Daoy (cell line): ENCODE data around the gene EPB41L1. TPM values are rescaled to one million over a fixed set of nuclear protein-coding genes. Genes with fewer than 3 reads are reported as not detected.
"Not testable (repeated sequence)": the region's sequence is repeated elsewhere in the genome, so short reads cannot be mapped to it uniquely, and the experiment has no call there.

Experiments used
- DNase-seq: peaks from one replicate; pipeline ENCODE4 v3.0.0-alpha.2; 2015; ENCODE audit warnings: low read depth
- total RNA-seq: library from RNA; depleted of rRNA; stranded (reverse); fragments of >200 nt; shearing (Covaris generic); gene quantifications from 2 replicates; pipeline ENCODE4 v1.2.3, GENCODE V29; 2014

EPB41L1 gene
- total RNA-seq, 1 experiment from 2014 or later = 8.5 TPM

DNA sequence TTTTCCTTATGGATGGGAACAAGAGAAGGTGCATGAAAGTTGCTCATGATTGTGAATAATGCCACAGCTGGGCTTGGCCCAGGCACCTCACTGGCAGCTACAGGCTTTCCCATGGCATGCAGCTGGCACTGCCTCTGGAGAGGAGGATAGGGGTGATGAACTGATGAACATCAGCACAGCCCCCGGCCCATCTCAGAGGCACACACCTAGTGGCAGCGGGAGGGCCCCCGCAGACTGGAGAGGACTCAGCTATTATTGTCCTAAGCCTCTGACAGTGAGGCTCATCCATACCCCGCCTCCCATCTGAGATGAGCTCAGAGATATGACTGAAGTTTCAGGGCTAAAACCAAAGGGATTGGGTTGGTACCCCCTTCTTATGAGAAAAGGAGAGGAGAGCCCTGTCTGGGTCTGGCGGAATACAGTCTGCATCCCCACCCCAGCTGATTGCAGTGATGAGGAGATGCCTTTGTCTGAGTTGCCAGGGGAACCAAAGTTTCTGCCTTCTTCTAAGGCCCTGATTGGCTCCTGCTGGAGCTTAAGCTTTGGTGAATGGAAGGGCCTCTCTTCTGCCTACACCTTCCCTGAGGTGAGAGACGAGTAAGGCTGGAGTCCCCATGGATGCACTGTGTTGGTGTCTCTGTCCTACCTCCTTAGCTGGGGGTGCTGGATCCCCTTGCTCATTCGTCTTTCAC is 27.6 kb upstream of the EPB41L1 start:
- DNase-seq = no peak

- DNase-seq = peak; percentile 66
Measured at GRCh38 chr20:36128463-36129159, 25.9 kb upstream of the EPB41L1 start.

DNA sequence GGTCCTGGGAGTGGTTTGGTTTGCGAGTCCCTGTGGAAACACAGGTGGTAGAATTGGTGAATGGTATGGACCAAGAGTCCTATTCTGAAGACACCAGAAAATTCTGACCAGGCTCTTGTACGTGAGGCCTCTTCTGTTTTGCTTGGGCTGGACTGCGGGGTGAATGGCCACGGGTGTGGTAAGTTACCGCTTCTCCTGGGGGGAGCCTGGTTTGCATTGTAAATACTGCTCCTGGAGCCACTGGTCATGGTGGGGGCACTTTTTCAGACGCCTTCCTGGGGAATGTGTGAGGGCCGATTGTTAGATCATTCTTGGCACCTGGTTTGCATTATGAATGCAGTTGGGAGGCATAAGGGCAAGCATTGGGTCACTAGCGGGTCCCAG is 25.4 kb upstream of the EPB41L1 start:
- no peak for DNase-seq

DNA sequence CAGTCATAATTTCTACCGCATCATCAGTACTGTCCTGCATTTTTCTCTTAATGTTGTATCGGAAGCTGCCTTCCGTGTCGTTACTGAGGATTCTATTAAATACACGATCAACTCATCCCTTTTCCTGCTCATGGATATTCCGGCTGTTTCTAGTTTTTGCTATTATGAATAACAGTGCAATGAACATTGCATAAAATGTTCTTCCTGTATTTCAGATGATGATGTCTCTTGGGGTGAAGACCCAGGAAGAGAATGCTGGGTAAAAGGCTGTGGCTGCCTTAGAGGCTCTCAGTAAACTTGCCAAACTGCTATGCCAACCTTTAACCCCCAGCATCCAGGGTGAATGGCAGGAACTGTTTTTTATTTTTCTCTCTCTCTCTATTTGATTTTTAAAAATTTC is 24.1 kb upstream of the EPB41L1 start:
- DNase-seq = no peak

GRCh38 chr20:36132802-36133211 is 21.7 kb upstream of the EPB41L1 start:
- no peak for DNase-seq

- no peak for DNase-seq
Measured at GRCh38 chr20:36133821-36134220, 20.7 kb upstream of the EPB41L1 start.

DNA sequence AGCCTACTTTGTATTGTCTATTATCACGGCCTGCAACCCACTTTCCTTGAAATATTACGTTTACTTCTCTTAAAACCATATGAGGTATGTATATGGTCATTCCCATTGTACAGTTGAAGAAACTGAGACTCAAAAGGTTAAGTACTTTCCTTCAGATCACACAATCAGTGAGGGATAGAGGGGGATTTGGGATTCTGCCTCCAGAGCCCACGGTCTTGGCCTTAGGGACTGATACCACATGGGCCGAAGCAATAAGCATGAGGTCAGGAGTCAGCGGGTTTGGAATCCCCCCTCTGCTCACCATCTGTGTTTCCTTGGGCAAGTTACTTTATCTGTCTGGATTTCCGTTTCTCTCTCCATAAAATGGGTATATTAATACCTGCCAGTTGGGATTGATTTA is 19.4 kb upstream of the EPB41L1 start:
- no peak for DNase-seq

- no peak for DNase-seq
Measured at GRCh38 chr20:36135821-36136220, 18.7 kb upstream of the EPB41L1 start.

- DNase-seq = not testable (repeated sequence)
Measured at GRCh38 chr20:36137313-36137712, 17.2 kb upstream of the EPB41L1 start.

GRCh38 chr20:36141310-36141709 is 13.2 kb upstream of the EPB41L1 start:
- no peak for DNase-seq

DNA sequence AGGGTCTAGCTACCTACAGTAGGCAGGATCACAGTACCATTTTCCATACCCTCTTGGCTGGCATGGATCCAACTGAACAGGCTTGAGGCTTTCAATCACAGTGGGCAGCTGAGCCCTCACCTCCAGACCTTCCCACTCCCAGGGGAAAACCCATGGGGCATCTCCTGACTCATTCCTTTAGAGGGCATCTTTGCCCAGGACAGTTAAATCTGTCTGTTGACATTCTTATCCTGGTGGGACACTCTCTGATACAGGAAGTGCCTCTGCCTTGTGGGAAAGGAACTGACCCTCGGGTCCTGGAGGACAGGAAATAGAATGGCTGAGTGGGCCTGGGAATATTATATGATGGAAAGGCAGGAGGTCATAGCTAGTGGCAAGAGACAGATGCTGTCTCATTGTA is 10.2 kb upstream of the EPB41L1 start:
- DNase-seq = no peak

DNA sequence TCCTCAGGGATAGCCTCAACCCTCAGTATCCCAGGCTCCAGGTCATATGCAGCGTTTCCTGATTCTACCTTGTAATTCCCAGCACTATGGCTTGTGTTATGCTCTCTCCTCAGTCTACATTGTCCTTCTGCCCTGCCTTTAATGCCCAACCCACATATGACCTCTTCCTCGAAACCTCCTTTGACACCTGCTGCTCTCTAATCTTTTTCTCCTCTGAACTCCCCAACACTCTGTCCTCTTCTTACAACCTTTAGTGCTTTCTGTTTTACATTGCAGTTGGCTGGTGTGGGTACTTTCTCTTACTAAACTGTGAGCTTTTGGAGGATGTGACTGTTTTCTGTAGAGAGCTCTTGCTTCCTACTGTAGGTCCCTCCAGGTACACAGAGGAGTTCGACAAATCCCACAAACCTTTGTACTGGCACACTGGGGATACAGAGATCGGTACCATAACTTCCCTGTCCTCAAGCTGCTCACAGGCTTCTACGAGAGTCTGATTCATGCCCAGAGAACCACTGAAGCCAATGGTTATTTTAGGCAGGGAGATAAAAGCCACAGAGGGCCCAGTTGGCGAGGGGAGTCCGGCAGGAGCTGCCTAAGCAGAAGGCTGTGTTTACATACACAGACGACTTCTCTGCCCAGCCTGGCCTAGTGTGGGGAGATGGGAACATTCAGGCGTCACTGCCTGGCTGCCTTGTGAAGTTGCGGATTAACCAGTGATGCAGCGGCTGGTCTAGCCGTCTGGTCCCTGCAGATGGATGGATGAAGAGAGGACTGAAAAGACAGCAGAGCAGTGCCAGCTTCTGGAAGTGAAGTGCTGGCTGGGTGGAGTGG is 8.4 kb upstream of the EPB41L1 start:
- DNase-seq = no peak

DNA sequence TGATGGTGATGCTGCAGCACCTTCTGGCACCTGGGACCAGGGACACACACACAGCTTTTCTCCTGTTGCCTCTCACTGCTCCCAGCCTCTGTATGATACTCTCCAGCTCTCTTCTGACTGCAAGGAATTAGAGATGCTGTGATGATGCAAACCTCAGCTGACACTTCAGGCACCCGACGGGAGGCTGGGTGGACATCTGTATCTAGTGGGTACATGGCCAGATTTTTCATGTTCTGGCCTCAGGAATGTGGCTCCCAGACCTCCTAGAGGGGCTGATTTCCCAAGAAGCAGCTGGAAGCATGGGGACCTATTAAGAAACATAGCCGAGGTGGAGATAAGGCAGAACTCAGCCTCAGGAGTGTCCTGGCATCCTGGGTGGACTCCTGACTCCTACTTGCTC is 6.8 kb upstream of the EPB41L1 start:
- DNase-seq = no peak

DNA sequence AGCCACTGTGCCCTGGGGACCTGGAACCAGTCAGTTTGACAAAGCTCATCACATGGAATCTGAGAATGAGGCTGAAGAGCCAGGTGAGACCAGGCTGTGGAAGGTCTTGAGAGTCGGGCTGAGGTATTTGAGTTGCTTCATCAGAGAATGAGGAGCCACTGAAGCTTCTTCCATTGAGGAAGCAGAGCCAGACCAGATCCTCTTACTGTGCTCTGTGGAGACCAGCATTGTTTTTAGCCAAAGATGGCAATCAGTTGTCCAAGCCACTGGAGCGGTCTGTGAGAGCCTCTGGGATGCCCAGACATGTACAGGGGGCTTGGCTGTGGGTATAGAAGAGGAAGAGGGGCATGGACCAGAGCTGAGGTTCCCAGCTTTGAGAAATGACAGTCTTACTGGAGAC is 6.1 kb upstream of the EPB41L1 start:
- no peak for DNase-seq

GRCh38 chr20:36149012-36149411 is 5.5 kb upstream of the EPB41L1 start:
- no peak for DNase-seq

- DNase-seq = no peak
Measured at GRCh38 chr20:36149469-36149868, 5.1 kb upstream of the EPB41L1 start.

- no peak for DNase-seq
Measured at GRCh38 chr20:36150489-36150846, 4.1 kb upstream of the EPB41L1 start.

DNA sequence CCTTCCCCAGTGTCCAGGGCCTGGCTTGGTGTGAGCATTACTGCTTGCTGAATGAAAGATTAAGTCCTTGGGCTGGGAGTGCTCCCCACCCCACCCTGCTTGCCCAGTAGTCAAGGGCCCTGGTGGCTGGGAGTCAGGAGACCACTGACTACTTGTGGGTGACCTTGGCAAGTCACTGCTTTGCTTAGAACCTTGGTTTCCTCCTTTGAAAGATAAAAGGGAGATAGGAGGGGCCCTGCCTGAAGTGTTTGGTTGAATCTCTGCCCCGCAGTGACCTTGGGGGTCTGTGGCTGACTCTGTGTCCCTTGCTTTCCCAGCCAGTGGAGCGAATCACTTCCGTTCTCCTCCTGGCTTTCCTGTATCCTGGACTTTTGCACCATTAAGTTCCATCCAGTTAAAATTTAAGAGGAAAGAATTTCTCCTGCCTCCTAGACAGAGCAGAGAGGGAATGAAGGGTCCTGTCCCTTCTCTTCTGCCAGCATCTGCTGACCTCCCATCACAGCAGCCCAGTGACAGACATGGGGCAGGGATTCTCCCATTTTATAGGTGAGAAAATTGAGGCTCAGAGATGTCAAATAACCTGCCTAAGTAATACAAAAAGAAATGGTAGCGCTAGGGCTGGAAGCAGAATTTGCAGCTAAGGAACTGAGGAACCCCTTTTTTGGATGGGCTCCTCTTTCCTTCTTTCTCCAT is 3.5 kb upstream of the EPB41L1 start:
- no peak for DNase-seq

- DNase-seq = no peak
Measured at GRCh38 chr20:36152261-36152660, 2.3 kb upstream of the EPB41L1 start.

GRCh38 chr20:36153204-36153603 is 1.3 kb upstream of the EPB41L1 start:
- no peak for DNase-seq

DNA sequence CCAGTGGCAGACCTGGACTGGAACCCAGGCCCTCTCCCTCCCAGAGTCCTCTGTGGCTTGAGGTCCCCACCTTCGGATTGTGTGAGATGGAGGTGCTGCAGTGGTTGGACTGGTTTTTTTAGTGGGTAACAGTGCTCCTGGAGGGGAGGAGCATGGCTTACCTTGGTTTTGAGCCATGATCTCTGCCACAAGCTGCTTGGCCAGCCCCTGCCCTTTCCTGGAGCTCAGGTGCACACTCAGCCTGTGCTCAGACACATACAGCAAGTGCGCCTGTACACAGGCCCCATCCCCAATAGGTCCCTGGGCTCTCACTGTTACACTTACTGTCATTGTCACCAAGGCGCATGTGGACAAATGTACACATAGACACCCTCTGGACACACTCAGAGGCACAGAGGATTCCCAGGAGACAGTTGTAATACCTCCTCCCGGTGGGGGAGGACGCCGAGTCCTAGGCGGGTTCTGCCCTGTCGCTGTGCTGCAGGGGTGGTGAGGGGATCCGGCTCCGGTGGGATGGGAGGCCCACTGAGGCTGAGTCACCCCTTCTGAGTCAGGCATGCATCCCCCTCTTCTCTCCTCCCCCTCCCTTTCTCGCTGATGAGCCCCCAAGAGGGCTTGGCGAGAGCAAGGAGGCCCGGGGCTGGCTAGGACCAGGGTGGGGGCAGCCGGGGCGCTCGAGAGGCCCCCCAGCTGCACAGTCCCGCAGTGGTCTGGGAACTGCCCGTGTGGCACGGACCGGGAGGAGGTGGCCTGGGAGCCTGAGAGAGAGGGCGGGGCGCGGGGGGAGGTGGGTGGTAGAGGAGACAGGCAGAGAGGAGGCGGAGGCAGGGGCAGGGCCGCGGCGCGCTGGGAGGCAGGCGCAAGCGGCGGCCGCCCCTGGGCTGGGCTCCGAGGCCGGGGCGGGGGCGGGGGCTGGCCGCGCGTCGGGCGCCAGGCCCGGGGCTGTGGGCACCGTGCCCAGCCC is 522 bp upstream of the EPB41L1 start:
- peak; percentile 80 for DNase-seq
